Midbrain (tissue), 1 donor: ENCODE results near the gene ENSA.
"Not testable (repeated sequence)": the region's sequence is repeated elsewhere in the genome, so short reads cannot be mapped to it uniquely, and the experiment has no call there.

Experiments
- DNase-seq: peaks from one replicate; lab custom pipeline; 2025; lab: John Stamatoyannopoulos, UW

The ENSA gene

GRCh38 chr1:150629115-150629928 is at the start of gene ENSA:
Gene ENSA, minus strand, starts transcription at chr1:150629612. Its CDS starts 142 bp downstream, at chr1:150629470.
- DNase-seq = peak; percentile 98

- no peak for DNase-seq
Observed at GRCh38 chr1:150678988-150679387, 49.6 kb upstream of the ENSA start.

- no peak for DNase-seq
Observed at GRCh38 chr1:150674881-150675280, 45.5 kb upstream of the ENSA start.

GRCh38 chr1:150663321-150663720 is 33.9 kb upstream of the ENSA start:
- DNase-seq = no peak

GRCh38 chr1:150662811-150663210 is 33.4 kb upstream of the ENSA start:
- no peak for DNase-seq

- no peak for DNase-seq
Observed at GRCh38 chr1:150661156-150661555, 31.7 kb upstream of the ENSA start.

GRCh38 chr1:150660584-150660983 is 31.2 kb upstream of the ENSA start:
- no peak for DNase-seq

- DNase-seq = not testable (repeated sequence)
Observed at GRCh38 chr1:150657064-150657463, 27.7 kb upstream of the ENSA start.

GRCh38 chr1:150654635-150655034 is 25.2 kb upstream of the ENSA start:
- DNase-seq = not testable (repeated sequence)

GRCh38 chr1:150650193-150650592 is 20.8 kb upstream of the ENSA start:
- no peak for DNase-seq

GRCh38 chr1:150649441-150650075 is 20.1 kb upstream of the ENSA start:
- DNase-seq = no peak

GRCh38 chr1:150642296-150642695 is 12.9 kb upstream of the ENSA start:
- no peak for DNase-seq

GRCh38 chr1:150641126-150641815 is 11.9 kb upstream of the ENSA start:
- DNase-seq = not testable (repeated sequence)

- DNase-seq = not testable (repeated sequence)
Observed at GRCh38 chr1:150638430-150638829, 9.0 kb upstream of the ENSA start.

- not testable (repeated sequence) for DNase-seq
Observed at GRCh38 chr1:150634839-150635622, 5.6 kb upstream of the ENSA start.

GRCh38 chr1:150628766-150629114 is 672 bp downstream of the ENSA start:
- DNase-seq = no peak

- DNase-seq = no peak
Observed at GRCh38 chr1:150627826-150628410, 1.5 kb downstream of the ENSA start.

- DNase-seq = no peak
Observed at GRCh38 chr1:150626150-150626549, 3.3 kb downstream of the ENSA start.

- not testable (repeated sequence) for DNase-seq
Observed at GRCh38 chr1:150624546-150624945, 4.9 kb downstream of the ENSA start.

- not testable (repeated sequence) for DNase-seq
Observed at GRCh38 chr1:150624134-150624533, 5.3 kb downstream of the ENSA start.

GRCh38 chr1:150622303-150622975 is 7.0 kb downstream of the ENSA start:
- no peak for DNase-seq
